Hepatocyte (in vitro differentiated cells): ENCODE results near the gene ZNF750.

Experiments
- EZH2 ChIP-seq: fragments of 200-600 bp; sonication (generic); IDR thresholded peaks from 2 replicates; pipeline ENCODE4 v1.6.1; 2016; ENCODE audit warnings: antibody characterized with exemption, mild to moderate bottlenecking, borderline replicate concordance
- TF ChIP-seq, protein P1 (sequence below): fragments of 200-600 bp; sonication (generic); IDR thresholded peaks from 2 replicates; pipeline ENCODE4 v1.5.1; 2016; ENCODE audit warnings: antibody characterized with exemption, mild to moderate bottlenecking; ENCODE audit not compliant: poor library complexity

DNA sequence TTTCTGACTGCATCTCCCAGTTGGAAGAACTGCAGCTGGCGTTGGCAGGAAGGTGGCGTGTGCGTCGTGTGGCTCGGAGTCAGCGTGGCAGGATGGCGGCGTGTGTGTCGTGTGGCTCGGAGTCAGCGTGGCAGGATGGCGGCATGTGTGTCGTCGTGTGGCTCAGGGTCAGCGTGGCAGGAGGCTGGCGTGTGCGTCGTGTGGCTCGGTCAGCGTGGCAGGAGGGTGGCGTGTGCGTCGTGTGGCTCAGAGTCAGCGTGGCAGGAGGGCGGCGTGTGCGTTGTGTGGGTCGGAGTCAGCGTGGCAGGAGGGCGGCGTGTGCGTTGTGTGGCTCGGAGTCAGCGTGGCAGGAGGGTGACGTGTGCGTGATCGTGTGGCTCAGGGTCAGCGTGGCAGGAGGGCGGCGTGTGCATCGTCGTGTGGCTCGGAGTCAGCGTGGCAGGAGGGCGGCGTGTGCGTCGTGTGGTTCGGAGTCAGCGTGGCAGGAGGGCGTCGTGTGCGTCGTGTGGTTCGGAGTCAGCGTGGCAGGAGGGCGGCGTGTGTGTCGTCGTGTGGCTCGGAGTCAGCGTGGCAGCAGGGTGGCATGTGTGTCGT lies 38.3 kb downstream of the ZNF750 start:
- TF ChIP-seq, protein P1, sequence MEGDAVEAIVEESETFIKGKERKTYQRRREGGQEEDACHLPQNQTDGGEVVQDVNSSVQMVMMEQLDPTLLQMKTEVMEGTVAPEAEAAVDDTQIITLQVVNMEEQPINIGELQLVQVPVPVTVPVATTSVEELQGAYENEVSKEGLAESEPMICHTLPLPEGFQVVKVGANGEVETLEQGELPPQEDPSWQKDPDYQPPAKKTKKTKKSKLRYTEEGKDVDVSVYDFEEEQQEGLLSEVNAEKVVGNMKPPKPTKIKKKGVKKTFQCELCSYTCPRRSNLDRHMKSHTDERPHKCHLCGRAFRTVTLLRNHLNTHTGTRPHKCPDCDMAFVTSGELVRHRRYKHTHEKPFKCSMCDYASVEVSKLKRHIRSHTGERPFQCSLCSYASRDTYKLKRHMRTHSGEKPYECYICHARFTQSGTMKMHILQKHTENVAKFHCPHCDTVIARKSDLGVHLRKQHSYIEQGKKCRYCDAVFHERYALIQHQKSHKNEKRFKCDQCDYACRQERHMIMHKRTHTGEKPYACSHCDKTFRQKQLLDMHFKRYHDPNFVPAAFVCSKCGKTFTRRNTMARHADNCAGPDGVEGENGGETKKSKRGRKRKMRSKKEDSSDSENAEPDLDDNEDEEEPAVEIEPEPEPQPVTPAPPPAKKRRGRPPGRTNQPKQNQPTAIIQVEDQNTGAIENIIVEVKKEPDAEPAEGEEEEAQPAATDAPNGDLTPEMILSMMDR = no peak
- no peak for TF ChIP-seq EZH2
